DLD1 (cell line): ENCODE measurements around the gene RTN3.
"Not testable (repeated sequence)": the region's sequence is repeated elsewhere in the genome, so short reads cannot be mapped to it uniquely, and the experiment has no call there.

Experiments used
- in situ Hi-C: cut with HindIII; loops from 2 replicates; pipeline ENCODE4 v1.10.0; 2017; ENCODE audit warnings: low sequenced_read_pairs

Gene RTN3

DNA sequence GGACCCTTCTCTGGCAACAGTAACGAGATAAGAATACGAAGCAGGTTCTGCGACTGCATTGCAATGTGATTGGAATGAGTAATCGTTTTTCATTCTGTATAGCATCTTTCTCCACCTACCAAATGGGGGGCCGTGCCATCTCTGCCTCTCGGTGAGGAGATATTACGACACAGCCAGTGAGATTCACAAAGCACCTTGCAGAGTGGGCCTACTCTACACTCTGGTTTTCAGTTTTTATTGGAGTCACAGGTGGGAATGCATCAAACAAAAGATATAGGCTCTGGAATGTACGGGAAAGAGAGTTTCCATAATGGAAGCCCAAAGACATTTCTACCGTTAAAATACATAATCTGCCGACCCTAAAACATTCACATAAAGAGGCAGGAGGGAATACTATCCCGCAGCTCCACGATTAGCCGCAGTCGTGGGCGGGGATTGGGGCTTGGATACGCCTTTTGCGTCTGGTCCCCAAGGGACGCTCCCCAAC lies 423 bp upstream of the RTN3 start:
- in situ Hi-C loops: no loop called here

DNA sequence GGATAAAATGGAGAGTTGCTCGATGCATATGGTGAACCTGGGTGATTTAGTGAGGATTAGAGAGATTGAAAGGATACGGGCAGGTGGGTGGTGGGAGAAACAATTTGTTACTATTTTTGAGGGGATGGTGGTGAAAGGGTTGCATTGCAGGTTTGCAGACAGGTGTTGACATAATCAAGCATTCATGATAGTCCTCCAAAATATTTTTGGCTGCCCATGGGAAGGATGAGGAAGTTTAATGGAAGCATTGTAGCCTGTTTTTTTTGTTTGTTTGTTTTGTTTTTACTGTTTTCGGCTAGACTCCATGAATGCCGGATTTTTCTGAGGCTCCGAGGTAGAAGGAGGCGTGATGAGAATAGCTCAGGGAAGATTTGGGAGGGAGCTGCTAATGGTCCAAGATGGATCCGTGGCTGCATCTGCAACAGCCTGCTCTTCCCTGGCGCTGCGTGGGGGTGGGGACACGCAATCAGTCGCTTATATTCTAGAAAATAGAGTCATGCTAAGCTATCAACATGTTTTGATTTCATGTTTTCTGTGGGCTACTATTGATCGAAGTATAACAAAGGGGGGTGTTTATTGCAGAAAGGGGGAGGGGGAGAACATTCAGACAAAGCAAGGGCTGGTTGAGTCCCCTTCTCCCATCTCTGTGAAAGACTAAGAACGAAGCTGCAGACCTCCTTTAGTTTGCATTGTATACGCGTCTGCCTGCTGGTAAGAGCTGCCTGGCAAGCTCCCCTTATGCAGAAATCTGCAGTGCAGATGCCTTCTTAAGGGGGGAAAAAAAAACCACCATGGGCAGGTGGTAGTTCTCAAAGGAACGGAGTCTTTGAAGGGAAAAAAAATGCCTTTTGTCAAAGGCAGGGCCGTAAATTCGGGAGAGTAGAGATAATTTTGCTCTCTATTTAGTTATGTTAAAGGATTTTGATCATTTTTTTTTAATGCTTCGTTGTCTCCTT lies 1.0 kb downstream of the RTN3 start:
- in situ Hi-C loops: no loop called here

DNA sequence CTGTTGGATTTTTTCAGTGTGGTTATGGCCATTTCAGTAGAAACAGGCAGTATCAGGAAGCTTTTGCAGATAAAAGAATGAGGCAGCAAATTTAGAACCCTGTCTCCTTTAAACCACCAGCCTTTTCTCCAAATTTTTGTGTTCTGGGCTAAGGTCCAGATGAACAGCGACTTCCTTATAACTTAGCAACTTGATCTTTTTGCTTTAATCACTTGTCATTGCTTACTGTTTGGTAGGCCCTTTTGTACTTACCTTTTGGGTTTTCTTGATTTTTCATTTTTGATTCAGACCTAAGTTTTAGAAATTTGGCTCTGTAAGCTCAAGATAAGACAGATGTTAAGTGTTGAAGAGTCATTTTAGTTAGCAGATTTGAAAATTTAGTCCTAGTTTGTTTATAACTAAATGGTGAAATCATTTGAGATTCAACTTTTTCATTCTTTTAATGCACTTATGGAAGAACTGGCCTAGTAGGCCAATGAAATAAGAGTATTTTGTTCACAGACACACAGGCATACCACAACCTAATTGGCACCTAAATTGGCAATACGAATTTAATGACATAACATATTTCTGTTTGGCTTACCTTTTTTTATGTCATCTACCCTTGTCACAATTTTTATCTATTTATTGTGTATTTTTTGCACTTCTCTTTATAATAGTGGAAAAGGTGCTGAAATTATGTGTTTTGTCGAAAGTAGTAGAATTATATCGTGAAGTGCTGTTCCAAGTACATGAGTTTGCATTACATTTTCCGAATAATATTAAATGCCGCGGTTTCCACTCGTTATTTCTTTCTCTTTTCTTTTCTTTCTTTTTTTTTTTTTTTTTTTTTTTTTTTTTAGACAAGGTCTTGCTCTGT lies 2.1 kb downstream of the RTN3 start:
- in situ Hi-C loops: no loop called here

DNA sequence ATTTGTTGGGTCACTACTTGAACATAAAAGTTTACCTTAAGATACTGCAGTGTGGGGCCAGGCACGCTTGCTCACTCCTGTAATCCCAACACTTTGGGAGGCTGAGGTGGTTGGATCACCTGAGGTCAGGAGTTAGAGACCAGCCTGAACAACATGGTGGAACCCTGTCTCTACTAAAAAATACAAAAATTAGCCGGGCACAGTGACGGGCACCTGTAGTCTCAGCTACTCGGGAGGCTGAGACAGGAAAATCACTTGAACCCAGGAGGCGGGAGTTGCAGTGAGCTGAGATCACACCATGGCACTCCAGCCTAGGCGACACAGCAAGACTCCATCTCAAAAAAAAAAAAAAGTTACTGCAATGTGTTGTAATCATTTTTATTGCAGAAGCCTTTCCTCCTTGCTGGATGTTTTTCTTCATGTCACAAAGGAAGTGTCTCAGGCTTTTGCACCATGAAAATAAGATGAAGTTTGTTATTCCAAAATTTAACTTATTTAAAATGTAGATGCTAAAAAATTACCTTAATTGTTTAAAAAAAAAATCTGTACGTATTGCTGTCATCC lies 3.9 kb downstream of the RTN3 start:
- in situ Hi-C loops: not testable (repeated sequence)

DNA sequence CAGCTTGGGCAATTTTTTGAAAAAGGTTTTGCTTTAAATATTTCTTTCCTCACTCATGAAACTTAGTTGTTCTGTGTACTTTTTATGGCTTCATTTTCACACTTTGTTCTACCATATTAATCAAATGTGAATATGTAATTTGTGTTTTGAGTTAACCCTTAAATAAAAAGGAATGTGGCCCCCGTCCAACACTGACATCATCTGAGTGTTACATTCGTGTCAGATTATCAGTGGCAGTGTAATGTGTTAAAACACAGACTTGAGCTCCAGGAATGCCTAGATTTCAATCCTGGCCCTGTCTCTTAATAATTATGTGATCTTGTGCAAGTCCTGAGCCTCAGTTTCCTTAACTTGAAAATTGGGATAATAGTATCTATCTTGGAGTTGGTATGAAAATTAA lies 5.6 kb downstream of the RTN3 start:
- in situ Hi-C loops: no loop called here

DNA sequence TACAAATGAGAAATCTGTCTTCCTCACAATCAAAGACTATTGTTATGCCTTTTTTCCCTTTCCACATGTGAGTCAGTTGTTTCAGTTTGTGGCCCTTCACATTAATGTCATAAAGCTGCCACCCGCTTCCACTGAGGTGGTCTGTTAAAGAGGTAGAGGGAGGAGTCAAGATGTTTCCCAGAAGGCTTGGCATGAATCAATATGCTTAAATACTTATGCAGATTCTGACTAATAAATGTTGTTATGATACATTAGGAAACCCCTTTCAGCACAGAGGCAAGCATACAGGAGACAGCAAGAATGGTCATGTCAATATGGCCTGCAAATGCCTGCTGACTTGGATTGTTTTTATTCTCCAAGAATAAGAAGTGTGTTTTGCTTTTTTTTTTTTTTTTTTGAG lies 6.5 kb downstream of the RTN3 start:
- in situ Hi-C loops: no loop called here

DNA sequence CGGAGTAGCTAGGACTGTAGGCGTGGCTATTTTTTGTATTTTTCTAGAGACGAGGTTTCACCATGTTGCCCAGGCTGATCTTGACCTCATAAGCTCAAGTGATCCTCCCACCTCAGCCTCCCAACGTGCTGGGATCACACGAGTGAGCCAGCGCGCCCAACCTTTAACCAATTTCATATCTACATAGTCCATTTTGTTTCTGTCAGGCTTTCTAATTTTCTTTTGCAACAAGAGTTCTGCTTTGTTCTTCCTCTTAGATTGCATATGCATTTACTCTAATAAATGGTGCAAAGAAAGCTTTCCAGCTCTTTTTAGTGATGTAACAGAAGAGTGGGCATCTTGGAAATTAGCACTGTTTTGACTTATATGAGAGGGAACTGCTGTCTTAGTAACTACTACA lies 13.3 kb downstream of the RTN3 start:
- in situ Hi-C loops: no loop called here

DNA sequence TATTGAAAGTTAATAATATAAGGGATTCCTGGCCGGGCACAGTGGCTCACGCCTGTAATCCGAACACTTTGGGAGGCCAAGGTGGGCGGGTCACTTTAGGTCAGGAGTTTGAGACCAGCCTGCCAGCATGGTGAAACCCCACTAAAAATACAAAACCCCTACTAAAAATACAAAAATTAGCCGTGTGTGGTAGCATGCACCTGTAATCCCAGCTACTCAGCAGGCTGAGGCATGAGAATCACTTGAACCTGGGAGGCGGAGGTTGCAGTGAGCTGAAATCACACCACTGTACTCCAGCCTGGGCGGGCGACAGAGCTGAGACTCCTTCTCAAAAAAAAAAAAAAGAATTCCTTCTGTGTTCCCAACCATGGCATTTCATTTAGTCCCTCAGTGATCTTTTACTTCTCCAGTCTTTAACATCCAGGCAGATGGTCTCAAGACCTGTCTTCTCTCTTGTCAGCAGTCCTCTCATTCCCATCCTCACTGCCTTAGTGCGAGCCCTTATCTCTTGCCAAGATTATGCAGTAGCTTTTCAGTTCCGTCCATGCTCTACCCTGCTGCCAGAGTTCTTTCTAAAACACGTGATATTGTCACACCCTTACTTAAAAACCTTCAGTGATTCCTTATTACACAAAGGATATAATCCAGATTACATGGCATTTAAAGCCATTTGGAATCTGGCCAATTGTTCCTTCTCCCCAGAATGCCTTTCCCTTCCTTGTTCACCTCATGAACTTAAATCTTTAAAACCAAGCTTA lies 17.9 kb downstream of the RTN3 start:
- in situ Hi-C loops: no loop called here

DNA sequence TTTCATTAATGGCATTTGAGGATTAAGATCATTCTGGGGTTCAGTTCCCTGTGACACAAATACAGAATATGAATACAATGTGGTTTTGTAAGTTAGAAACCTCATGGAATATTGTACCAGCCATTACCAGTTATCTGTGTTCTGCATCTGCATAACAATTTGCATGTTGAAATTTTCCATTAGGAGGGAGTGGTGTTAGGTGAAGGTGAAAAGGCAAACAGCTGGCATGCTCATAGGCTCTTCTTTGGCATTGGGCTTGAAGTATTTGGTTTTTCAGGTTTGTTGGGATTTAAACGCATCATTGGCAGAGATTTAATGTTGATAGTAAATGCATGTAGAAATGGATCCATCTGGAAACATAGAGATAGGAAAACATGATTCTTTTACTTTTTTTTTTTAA lies 18.6 kb downstream of the RTN3 start:
- in situ Hi-C loops: no loop called here

DNA sequence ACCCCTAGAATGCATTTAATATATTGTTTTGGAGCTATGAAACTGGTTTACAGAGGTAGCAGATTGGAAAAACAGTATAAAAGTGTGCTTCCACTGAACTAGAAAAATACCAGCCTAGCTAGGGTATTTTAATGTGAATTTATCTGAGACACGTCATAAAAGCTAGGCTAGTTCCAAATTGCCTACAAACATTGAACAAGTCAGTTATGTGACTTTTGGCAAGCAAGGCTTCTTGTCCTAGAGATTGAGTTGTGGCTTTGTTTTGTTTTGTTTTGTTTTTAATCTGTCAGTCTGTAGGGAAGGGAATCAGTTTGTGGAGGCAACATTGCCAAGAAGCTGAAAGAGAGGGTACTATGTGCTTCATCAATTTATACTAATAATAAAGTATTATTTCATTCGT lies 24.2 kb downstream of the RTN3 start:
- in situ Hi-C loops: no loop called here

DNA sequence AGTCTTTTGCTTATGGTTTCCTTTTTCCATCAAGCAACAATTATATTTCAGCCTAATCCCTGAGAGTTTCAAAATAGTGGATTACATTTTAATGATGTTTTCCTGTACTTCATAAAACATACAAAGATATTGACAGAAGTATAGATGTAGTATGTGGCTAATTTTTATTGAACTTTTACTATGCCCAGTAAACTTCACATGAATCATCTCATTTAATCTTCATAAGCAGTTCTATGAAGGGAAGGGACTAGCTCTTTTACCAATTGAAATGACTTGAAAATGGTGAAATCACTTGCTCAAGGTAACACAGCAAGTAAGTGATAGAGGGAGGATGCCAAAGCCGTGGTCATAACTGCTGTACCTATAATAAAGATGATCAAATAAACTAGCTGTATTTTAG lies 27.5 kb downstream of the RTN3 start:
- in situ Hi-C loops: no loop called here

DNA sequence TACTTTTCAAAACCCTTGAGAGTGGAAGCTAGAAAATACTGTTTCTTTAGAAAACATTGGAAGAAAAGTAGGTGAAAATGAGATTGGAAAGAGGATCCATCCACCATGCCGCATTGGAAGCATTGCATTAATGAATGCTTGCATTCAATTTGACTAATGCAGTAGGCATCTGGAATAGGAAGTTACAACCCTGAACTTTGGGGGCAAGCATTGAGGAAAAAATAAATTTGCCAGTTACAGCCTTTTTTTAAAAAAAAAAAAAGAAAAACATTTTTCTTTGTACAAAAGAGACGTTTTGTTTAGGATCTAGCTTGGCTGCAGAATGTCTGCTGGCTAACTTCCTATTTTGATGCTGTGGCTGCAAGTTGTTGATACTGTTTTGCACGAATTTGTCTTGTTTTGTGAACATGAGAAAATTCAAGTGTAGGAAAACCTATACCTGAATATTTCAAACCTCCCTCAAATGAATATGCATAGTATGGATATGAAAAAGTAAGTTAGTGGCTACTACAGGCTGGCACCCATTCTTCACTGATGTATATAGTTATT lies 28.1 kb downstream of the RTN3 start:
- in situ Hi-C loops: no loop called here

DNA sequence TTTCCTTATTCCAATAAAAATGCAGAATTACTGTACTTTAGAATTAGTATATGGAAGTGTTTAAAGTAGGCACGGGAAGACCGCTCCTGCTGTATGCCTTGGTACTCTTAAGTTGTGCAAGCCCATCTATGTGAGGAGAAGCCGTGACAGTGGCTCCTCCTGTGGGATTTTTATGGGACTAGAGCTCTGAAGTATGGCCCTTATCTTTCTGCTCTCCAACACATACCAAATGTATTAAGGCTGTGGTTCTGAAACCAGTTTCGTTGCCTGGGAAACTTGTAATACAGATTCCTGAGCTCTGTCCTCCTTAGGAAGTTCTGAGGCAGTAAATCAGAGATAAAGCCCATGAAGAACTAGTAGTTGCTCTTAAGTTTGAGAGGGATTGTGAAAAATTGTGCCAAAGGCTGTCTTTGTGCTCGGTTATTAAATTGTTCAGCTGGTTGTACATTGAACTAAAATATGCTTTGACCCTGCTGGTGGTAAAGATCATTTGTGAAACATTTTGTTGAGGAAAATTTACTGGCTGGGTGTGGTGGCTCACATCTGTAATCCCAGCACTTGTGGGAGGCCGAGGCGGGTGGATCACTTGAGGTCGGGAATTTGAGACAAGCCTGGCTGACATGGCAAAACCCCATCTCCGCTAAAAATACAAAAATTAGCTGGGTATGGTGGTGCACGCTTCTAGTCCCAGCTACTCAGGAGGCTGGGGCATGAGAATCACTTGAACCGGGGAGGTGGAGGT lies 29.3 kb downstream of the RTN3 start:
- in situ Hi-C loops: no loop called here

DNA sequence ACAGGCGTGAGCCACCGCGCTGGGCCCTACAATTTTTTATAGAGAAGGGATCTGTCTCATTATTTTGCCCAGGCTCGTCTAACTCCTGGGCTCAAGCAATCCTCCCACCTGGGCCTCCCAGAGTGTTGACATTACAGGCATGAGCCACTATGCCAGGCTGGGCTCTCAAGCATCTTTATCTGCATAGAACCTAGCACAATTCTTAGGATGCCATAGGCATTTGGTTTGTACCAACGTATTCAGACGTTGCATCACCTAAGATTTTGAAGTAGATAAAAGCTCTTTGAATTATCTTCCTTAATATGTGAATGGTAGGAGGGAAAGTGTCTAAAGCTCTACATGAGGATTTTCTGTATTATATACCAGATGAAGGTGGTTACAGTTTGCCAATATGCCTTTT lies 30.5 kb downstream of the RTN3 start:
- in situ Hi-C loops: no loop called here

DNA sequence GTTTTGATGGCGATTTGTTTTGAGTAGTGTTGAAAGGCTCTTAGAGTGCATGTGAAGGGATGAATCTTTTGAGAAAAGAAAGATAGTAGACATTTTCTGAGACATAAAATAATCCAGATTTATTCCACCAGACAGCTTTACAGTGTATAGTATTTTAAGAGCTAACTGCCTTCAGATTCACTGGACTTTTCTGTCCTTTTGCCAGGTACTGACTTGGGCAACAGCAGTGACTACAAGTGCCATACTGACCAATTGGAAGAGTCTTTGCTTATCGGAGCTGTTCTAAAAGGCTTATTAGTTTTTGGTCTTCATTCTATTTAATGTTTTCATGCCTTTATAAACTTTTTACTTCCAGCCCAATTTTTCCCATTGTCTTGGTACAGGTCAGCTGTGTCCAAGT lies 32.5 kb downstream of the RTN3 start:
- in situ Hi-C loops: no loop called here

DNA sequence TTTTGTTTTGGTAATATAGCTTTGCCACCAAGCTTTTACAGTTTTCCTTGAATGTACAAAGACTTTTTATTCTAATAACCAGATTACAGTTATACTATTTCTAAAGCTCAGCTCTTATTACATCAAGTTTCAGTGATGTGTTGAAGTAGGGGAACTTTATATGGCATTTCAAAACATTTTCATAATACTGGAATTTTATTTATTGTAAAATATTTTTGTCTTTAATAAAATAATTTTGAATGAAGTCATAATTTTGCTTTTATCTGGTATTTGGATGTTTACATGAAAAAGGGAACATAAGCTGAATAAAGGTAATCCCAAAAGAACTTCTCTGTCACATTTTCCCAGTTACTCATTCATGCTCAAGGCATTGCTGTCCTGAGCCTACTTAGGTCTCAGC lies 34.7 kb downstream of the RTN3 start:
- in situ Hi-C loops: no loop called here

DNA sequence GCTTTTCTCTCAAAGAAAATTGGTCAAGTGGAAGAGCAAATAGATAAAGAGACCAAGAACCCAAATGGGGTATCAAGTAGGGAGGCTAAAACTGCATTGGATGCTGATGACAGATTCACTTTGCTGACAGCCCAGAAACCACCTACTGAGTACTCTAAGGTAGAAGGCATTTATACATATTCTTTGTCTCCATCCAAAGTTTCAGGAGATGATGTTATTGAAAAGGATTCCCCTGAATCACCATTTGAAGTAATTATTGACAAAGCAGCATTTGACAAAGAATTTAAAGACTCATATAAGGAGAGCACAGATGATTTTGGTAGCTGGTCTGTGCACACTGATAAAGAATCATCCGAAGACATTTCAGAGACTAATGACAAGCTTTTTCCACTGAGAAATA lies 37.7 kb downstream of the RTN3 start:
- in situ Hi-C loops: no loop called here

DNA sequence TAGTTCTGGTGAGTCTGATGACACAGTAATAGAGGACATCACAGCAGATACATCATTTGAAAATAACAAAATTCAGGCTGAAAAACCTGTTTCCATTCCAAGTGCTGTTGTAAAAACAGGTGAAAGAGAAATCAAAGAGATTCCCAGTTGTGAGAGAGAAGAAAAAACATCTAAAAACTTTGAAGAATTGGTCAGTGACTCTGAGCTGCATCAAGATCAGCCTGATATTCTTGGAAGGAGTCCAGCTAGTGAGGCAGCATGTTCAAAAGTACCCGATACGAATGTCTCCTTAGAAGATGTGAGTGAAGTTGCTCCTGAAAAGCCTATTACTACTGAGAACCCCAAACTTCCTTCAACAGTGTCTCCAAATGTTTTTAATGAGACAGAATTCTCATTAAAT lies 38.7 kb downstream of the RTN3 start:
- in situ Hi-C loops: no loop called here

DNA sequence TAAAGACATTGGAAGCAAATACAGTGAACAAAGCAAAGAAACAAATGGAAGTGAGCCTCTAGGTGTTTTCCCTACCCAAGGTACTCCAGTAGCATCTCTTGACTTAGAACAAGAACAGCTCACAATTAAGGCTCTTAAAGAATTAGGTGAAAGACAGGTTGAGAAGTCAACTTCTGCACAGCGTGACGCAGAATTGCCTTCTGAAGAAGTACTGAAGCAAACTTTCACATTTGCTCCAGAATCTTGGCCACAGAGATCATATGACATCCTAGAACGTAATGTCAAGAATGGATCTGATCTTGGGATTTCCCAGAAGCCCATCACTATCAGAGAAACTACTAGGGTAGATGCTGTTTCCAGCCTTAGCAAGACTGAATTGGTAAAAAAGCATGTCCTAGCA lies 39.3 kb downstream of the RTN3 start:
- in situ Hi-C loops: no loop called here

DNA sequence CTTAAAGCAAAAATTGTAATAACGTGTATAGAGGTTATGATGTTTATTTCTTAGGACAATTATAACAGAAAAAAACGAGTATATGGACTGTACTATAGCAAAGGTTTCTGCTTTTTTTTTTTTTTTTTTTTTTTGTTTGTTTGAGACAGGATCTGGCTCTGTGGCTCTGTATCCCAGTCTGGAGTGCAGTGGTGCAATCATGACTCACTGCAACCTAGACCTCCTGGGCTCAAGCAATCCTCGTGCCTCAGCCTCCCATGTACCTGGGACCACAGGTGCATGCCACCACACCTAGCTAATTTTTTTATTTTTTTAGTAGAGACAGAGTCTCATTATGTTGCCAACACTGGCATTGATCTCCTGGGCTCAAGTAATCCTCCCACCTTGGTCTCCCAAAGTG lies 48.0 kb downstream of the RTN3 start:
- in situ Hi-C loops: no loop called here
